DMS114 treated with DMSO at 0.1 percent for 48 hours (cell line): ENCODE results near the gene POGK.
"Not testable (repeated sequence)": the region's sequence is repeated elsewhere in the genome, so short reads cannot be mapped to it uniquely, and the experiment has no call there.

Experiments
- DNase-seq: peaks from one replicate; lab custom pipeline; 2025; ENCODE audit not compliant: unreplicated experiment; lab: John Stamatoyannopoulos, UW

Gene POGK

GRCh38 chr1:166838766-166839599 is at the start of gene POGK:
Gene POGK, plus strand, starts transcription at chr1:166839475. Its CDS starts 1,482 bp downstream, at chr1:166840957.
- peak; percentile 70 for DNase-seq

- no peak for DNase-seq
These were observed 42.5 kb upstream of the POGK start for GRCh38 chr1:166796620-166797236.

GRCh38 chr1:166808952-166809351 is 30.3 kb upstream of the POGK start:
- no peak for DNase-seq

GRCh38 chr1:166811691-166812090 is 27.6 kb upstream of the POGK start:
- DNase-seq: no peak

- no peak for DNase-seq
These were observed 25.6 kb upstream of the POGK start for GRCh38 chr1:166813508-166814223.

GRCh38 chr1:166814611-166815010 is 24.7 kb upstream of the POGK start:
- DNase-seq: no peak

GRCh38 chr1:166819974-166820373 is 19.3 kb upstream of the POGK start:
- no peak for DNase-seq

GRCh38 chr1:166822385-166822784 is 16.9 kb upstream of the POGK start:
- no peak for DNase-seq

- DNase-seq: no peak
These were observed 11.8 kb upstream of the POGK start for GRCh38 chr1:166827426-166827825.

- not testable (repeated sequence) for DNase-seq
These were observed 9.5 kb upstream of the POGK start for GRCh38 chr1:166829762-166830161.

GRCh38 chr1:166836733-166837132 is 2.5 kb upstream of the POGK start:
- DNase-seq: no peak

GRCh38 chr1:166839600-166840308 is 479 bp downstream of the POGK start:
- DNase-seq: no peak

GRCh38 chr1:166840309-166841274 is 1.3 kb downstream of the POGK start:
- DNase-seq: no peak

GRCh38 chr1:166843322-166843721 is 4.0 kb downstream of the POGK start:
- DNase-seq: no peak

- no peak for DNase-seq
These were observed 4.7 kb downstream of the POGK start for GRCh38 chr1:166843769-166844596.

- DNase-seq: no peak
These were observed 5.5 kb downstream of the POGK start for GRCh38 chr1:166844791-166845190.

- DNase-seq: no peak
These were observed 8.9 kb downstream of the POGK start for GRCh38 chr1:166848193-166848592.

- no peak for DNase-seq
These were observed 9.9 kb downstream of the POGK start for GRCh38 chr1:166849135-166849534.

GRCh38 chr1:166852918-166853317 is 13.6 kb downstream of the POGK start:
- no peak for DNase-seq
